NCI-H2171 treated with DMSO at 0.1 percent for 48 hours (cell line): Measurements from ENCODE around the gene NXNL1.
A peak's percentile ranks its signal among the peaks of the same experiment; 100 is the strongest.

ENCODE experiments used
- DNase-seq: peaks from one replicate; lab custom pipeline; 2025; lab: John Stamatoyannopoulos, UW

The NXNL1 gene

DNA sequence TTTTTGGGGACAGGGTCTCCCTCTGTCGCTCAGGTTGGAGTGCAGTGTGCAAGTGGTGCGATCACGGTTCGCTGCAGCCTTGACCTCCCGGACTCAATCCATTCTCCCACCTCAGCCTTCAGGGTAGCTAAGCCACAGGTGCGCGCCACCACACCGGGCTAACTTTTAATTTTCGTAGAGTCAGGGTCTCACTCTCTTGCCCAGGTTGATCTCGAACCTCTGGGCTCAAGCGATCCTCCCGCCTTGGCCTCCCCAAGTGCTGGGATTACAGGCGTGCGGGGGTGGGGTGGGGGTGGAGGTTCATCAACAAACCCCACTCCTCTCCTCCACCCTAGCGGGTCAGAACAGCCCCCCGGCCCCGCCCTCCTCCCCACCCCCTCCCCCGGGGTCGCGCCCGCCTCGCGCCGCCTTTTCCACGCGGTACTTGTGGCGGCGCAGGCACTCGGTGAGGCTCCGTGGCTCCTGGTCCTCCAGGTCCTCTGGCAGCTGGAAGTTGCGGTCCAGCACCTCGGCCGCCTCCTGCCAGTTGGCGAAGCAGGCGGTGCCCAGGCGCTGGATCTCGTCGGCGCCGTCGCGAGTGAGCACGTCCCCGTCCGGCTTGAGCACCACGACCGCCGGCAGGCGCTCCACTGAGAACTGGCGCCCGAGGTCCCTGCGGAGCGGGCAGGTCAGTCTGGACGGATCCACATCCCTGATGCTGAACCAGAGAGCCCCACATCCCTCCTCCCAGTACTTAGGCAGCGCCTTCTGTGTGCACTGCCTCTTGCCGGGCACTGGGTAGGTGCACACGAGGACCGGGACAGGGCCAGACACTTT lies 5.2 kb downstream of the NXNL1 start:
- no peak for DNase-seq

DNA sequence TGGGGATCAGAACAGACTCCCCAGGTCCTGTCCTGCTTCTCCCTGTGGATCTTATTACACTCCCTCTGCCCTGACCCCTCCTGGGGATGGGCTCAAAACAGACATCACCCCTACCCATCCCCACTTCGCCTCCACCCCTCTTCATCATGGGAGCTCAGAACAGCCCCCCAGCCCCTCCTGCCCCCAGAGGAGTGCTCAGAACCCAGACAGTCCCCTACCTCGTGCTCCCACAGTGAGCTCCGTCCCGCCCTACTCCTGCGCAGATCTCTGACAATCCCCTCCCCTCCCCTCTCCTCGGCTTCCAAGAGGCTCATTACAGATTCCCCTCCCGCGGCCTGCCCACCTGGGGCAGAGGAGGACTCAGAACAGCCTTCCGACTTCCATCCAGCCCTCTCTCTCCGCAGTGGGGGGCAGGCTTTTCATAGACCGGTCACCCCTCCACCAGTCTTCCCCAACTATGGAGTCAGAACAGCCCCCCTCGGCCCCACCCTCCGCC lies 6.1 kb downstream of the NXNL1 start:
- DNase-seq = peak; percentile 66

DNA sequence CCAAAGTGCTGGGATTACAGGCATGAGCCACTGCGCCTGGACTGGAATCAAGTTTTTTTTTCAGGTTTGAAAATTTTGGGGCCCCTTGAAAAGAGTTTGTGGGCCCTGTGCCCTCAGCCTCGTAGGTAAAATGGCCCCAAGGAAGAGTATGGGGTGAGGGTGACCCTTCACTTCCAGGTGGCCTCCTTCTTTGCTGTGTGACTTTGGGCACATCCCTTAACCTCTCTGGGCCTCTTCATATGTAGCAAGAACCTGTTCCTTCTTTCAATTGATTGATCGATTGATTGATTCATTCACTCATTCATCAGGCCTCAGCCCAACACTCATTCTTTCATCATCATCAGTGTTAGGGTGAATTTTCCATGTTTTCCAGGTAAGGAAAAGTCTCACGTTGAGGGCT lies 8.9 kb downstream of the NXNL1 start:
- DNase-seq = no peak

DNA sequence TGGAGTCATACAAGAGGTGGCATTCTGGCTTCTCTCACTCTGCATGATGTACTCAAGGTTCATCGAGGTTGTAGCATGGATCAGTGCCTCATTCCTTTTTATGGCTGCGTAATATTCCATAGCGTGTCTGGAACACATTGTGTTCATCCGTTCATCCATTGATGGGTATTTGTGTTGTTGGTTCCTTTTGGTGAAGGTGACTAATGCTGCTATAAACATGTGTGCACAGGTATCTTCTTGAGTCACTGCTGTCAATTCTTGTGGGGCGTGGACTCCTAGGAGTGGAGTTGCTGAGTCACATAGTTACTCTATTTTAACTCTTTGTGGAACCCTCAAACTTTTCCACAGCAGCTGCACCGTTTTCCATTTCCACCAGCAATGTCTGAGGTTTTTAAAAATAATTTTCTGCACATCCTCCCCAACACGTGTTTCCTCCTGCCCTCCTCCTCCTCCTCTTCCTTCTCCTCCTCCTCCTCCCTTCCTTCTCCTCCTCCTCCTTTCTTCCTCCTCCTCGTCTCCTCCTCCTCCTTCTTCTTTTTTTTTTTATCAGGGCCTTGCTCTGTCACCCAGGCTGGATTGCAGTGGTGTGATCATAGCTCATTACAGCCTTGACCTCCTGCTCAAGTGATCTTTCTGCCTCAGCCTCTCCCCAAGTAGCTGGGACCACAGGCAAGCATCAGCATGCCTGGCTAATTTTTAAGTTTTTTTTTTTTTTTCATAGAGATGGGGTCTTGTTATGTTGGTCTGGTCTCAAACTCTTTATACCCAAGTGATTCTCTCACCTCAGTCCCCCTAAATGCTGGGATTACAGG lies 10.3 kb downstream of the NXNL1 start:
- DNase-seq = no peak

DNA sequence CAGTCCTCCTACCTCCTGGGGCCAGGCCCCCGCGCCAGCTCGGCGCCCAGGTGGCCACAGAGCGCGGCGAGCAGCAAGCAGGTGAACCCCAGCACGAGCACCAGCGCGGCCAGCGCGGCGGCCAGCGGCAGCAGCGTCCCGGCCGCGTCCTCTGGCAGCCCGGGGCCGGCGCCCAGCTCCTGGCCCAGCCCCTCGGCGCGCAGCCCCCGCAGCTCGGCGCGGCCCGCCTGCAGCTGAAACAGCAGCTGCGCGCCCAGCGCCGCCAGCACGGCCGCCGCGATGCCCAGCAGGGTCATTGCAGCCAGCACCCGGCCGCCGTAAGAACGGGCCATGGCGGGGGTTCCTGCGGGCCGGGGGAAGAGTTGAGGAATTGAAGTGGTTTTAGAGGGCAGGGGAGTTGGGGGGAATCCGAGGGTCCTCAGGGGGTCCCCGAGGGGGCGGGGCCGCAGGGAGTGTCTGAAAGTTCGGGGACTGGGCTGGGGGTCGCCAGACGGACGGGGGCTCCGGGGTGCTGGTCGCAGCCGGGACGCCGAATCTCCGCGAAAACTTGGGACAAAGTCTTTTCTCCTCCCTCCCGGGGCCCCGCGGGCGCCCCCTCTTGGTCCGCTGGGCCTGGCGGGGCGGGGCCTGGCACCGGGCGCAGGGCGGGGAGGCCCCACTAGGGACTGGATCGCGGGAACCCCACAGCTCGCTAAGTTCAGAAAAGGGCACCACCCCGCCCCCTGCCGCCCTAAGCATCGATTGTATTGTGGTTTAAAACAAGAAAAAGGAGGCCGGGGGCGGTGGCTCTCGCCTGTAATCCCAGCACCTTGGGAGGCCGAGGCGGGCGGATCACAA lies 12.4 kb downstream of the NXNL1 start, which contains the start of gene TMEM221:
TSS of gene TMEM221 (minus strand) at position 538 of the 837 bp plus-strand sequence. CDS start at position 332, 206 bp downstream.
- no peak for DNase-seq

DNA sequence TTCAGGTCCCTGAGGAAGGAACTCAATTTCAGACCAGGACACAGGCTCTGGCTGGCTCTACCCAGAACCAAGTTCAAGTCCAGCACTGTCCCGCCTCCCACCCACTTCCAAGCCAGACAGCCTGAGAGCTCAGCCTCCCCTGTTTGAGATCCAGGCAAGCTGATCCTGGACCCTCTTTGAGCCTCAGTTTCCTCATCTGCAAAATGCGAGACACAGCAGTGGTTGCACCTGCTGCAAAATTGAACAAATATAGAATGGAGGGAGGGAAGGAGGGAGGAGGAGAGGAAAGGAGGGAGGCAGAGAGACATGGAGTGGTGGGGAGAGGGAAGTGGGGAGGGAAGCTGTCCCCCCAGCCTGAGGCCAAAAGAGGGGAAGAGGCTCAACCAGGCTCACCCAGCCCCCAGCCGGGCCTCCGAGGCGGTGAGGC lies 13.0 kb downstream of the NXNL1 start:
- no peak for DNase-seq

DNA sequence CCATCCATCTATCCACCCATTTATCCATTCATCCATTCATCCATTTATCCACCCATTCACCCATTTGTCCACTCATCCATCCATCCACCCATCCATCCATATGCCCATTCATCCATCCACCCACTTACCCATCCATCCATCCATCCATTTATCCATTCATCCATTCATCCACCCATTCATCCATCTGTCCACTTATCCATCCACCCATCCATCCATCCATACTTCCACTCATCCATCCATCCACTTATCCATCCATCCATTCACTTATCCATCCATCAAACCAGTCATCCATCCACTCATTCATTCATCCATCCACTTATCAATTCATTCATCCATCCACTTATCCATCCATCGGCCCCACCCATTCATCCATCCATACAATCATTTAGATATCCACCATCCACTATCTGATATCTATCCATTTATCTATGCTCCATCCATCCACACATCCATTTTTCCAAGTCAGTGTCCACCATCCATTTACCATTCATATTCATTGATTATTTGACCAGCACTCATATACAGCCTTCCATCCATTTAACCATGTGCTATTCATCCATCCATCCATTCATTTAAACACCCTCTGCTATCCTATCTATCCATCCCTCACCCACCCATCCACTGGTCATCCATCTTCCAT lies 15.1 kb downstream of the NXNL1 start:
- DNase-seq = no peak

DNA sequence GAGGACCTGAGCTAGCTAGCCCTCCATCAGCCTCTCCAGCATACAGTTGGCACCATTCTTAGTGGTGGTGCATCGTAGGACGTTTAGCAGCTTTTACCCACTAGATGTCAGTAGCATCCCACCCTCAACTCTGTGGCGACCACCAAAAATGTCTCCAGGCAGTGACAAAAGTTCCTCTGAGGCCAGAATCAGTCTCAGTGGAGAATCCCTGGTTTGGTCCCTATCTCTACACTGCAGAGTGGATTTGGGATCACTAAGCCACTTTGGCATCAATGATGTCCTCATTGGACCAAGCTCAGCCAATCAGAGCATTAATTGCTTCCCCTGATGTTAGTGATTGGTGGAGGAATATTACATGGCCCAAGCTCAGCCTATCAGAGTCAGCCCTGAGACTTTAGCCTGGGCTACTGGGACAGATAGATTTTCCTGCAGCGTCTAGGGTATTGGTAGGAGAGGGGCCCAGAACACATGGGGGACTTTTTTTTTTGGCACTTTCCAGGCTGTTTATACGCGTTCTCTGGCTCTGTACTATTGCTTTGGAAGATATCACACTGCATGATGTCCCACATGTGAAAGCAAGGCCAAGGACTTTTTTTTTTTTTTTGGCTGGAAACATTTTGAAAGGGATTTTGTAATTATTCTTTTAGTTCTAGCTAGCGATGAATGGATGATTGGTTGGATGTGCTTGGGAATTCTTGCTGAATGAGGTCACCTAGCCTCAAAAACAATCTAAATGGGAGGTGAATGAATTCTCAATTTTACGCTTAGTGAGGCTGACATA lies 19.3 kb downstream of the NXNL1 start:
- DNase-seq = peak; percentile 42

DNA sequence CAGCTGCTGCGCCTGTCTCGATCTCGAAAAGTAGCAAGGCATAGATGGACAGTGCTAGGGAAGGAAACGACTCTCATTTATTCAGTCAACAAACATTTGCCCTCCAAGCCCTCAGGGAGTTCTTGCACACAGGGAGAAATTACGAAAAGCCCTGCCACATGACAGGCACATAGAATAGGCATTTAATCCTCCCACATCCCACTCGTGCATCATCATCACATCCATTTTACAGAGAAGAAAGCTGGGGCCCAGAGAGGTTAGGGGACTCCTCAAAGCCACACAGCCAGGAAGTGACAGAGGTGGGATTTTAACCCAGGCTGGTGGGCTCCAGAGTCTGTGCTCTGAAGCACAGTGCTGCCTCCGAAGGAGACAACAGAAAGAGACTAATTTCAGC lies 23.9 kb downstream of the NXNL1 start:
- DNase-seq = no peak

DNA sequence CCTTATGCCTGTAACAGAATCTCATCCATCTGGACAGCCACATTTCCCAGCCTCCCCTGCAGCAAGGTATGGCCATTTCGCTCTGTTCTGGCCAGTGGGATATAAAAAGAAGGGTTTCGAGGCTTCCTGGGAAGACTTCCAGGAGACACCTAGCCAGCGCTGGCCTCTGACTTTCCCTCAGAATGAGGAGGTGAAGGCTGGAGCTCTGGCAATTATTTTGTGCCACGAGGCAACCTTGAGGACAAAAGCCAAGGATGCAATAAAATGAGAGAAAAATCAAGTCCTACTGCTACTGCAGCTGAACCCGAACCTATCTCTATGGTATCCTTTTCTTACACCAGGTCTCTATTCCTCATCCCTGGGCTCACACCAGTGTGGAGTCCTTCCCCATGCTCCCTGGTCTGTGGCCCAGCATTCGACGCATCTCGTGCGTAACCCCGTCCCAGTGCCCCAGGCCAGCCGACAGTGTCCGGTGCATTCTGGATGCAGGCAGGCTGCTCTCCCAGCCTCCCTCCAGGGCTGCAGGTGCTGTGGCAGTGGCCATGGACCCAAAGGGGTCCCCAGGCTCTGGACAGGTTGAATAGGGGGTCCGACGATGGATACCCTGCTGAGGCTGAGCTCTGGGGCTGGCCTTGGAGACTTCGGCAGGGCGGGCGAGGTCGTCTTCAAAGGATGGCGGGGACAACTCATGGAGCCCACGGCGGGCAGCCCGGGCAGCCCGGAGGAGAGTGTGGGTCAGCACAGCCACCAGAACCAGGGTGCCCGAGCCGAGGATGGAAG lies 24.4 kb downstream of the NXNL1 start:
- no peak for DNase-seq

DNA sequence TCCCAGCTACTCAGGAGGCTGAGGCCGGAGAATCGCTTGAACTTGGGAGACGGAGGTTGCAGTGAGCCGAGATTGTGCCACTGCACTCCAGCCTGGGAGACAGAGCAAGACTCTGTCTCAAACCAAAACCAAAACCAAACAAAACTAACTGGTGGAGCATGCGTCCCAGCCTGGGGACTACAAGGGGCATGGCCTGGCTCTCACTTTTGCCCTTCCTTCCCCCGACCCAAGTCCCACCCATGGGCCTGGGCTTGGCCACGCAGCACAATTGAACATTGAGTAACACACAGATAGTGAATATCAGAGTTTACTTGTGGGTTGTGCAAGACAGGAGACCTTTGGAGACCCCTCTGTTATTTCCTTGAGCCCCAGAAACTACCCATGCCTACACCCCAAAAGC lies 25.5 kb downstream of the NXNL1 start:
- DNase-seq = no peak

DNA sequence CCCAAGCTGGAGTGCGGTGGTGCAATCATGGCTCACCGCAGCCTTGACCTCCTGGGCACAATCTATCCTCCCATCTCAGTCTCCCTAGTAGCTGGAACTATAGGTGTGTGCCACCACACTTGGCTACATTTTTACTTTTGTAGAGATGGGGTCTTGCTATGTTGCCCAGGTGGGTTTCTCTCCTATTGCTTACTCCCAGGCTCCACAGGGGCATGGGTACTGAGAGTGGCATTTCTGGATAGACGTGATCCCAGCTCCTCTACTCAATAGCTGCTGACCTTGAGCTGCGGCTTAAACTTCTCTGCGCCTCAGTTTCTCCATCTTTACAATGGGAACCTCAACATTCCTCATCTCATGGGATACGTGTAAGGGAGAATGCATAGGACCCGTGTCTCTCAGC lies 29.3 kb downstream of the NXNL1 start:
- no peak for DNase-seq

DNA sequence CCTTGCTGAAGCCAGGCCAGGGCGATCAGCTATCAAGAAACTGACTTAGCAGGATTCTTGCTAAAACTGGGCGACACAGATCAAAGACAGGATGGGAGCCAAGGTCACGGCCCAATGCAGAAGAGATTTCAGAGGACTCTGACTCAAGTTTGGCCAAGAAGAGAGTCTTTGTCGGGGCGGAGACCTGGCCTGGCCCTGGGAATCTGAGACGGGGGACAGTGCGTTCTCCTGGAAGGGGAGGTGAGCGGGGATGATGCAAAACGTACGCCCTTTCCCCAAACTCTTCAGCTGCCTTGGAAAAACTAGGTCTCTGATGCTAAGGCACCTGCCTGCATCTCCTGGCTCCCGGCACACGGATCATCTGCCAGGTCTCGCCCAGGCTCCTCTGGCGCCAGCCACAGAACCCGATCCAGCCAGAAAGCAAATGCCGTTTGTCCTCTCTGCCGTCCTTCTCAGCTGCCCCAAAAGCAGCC lies 31.0 kb downstream of the NXNL1 start:
- no peak for DNase-seq

DNA sequence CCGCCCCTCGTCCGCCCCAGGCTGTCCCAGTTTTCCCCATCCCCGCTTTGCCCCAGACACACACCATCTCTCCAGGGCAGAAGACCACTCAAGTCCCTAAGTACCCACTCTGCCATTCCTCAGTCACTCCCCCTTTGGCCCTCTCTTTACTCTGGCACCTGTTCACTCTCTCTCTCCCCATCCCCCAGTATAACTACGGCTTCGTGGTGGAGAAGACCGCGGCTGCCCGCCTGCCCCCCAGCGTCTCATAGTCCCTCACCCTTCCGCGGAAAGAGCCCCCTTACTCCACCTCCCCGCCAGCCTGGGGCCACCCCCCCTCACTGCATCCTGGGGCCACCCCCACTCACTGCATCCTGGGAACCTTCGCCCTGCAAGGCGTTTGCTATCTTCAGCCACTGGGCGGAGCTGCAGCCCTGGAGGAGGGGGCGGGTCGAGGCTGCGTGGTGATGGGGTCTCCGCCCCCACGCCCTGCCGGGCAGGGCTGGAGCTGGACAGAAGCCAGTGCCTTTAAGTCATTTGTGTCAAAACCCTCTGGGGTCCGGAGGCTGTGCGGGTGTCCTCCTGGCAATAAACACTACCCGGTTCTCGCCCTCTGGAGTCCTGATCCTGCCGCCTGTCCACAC lies 35.9 kb downstream of the NXNL1 start:
- no peak for DNase-seq

DNA sequence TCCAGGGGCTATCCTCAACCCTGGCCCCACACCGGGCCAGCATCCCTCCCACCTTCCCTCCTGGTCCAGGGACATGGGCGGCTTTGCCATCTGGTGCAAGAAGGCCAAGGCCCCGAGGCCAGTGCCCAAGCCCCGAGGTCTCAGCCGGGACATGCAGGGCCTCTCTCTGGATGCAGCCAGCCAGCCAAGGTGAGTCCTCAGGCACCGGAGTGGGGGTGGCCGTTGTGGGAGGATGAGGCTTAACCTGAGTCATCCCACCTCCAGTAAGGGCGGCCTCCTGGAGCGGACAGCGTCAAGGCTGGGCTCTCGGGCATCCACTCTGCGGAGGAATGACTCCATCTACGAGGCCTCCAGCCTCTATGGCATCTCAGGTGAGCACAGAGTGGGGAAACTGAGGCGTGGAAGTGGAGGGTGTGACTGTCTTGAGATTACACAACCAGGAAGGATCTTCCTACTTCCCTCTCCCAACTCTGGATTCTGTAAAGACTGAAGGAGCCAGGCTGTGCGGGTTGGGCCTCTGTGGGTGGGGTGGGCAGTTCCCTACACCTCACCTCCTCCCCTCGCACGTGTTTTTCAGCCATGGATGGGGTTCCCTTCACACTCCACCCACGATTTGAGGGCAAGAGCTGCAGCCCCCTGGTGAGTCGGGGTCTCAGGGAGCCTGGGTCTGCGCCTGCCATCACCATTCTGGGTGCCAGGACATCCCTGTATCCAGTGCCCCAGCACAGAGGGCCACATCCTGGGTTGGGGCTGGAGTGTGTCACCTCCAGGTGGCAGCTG lies 37.1 kb downstream of the NXNL1 start:
- DNase-seq = no peak

DNA sequence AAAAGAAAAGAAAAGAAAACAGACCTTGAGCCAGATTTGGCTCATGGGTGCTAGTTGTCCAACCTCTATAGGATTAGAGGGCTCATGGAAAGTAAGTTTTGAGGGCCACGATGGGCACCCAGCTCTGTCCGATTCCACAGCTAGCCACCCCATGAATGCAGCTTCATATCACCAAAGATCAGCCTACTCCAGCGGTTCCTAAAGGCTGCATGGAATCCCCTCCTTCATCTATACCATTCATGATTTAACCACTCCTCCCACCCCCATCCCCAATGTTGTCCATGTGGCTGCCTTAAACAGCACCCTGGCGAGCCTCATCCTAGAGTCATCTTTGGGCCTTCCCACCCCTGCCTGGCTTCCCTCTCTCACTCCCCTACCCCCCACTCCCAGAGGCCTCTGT lies 38.8 kb downstream of the NXNL1 start:
- DNase-seq = no peak

DNA sequence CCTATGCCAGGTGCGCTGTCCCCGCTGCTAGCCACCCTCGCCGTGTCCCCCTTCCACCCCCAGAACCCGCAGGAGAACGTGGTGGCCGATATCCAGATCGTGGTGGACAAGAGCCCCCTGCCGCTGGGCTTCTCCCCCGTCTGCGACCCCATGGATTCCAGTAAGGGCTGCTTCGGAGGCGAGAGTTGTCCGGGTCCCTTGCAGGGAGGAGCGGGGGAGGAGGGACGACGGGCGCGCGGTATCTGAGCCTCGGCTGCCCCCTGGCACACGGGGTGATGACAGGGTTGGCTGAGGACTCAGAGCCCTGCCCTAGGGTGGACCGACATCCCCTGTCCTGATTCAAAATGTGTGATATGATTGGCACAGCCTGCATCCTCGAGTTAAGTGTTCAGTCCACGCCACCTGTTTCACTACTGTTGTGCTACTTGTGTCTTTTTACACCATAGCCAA lies 40.2 kb downstream of the NXNL1 start:
- DNase-seq = peak; percentile 18
